Limb (tissue), 2 donors: ENCODE measurements around the gene WBP1L.
"Not testable (repeated sequence)": the region's sequence is repeated elsewhere in the genome, so short reads cannot be mapped to it uniquely, and the experiment has no call there.

Source experiments
- DNase-seq, 2 donors: peaks; one replicate each; pipeline ENCODE4 v3.0.0-alpha.2; 2016; ENCODE audit errors: extremely low spot score in 2 of 2

Gene WBP1L

GRCh38 chr10:102804382-102805055 lies 60.8 kb downstream of the WBP1L start:
- no peak for DNase-seq

- DNase-seq, result no peak
Observed at GRCh38 chr10:102808380-102808779, 64.6 kb downstream of the WBP1L start.

GRCh38 chr10:102811346-102811745 lies 67.6 kb downstream of the WBP1L start:
- DNase-seq, result no peak

GRCh38 chr10:102812231-102812876 lies 68.6 kb downstream of the WBP1L start:
- DNase-seq, result no peak

- no peak for DNase-seq
Observed at GRCh38 chr10:102813017-102813541, 69.3 kb downstream of the WBP1L start.

GRCh38 chr10:102813734-102814452 lies 70.1 kb downstream of the WBP1L start:
- no peak for DNase-seq

GRCh38 chr10:102814453-102814871 lies 70.7 kb downstream of the WBP1L start:
- no peak for DNase-seq

- DNase-seq, result peak in 1 of 2 donors; percentile 52
Observed at GRCh38 chr10:102814873-102815661, 71.3 kb downstream of the WBP1L start.

- DNase-seq, result no peak
Observed at GRCh38 chr10:102815790-102816549, 72.2 kb downstream of the WBP1L start.

- DNase-seq, result no peak
Observed at GRCh38 chr10:102817175-102817574, 73.4 kb downstream of the WBP1L start.

GRCh38 chr10:102819054-102819453 lies 75.3 kb downstream of the WBP1L start:
- no peak for DNase-seq

- not testable (repeated sequence) for DNase-seq
Observed at GRCh38 chr10:102820008-102820407, 76.3 kb downstream of the WBP1L start.

GRCh38 chr10:102822222-102822621 lies 78.5 kb downstream of the WBP1L start:
- no peak for DNase-seq

- DNase-seq, result no peak
Observed at GRCh38 chr10:102824664-102825063, 80.9 kb downstream of the WBP1L start.

GRCh38 chr10:102826148-102826796 lies 82.5 kb downstream of the WBP1L start:
- no peak for DNase-seq

- no peak for DNase-seq
Observed at GRCh38 chr10:102827597-102827975, 83.8 kb downstream of the WBP1L start.

GRCh38 chr10:102831322-102832071 lies 87.7 kb downstream of the WBP1L start:
- DNase-seq, result no peak

- no peak for DNase-seq
Observed at GRCh38 chr10:102832248-102832647, 88.5 kb downstream of the WBP1L start.

GRCh38 chr10:102832987-102833386 lies 89.2 kb downstream of the WBP1L start:
- DNase-seq, result no peak

GRCh38 chr10:102834143-102834542 lies 90.4 kb downstream of the WBP1L start:
- no peak for DNase-seq
